Neural cell (in vitro differentiated cells): ENCODE results near the gene RAMP2. TPM values are rescaled to one million over a fixed set of nuclear protein-coding genes. Genes with fewer than 3 reads are reported as not detected.

Source experiments
- H2AFZ ChIP-seq: fragments of 200-600, 300-800 bp; sonication (generic), shearing (Covaris generic); 2 replicates; pipeline ENCODE4 v1.6.0; 2014; ENCODE audit warnings: low read depth, mild to moderate bottlenecking, antibody characterized with exemption, low read length, moderate library complexity
- H3F3A ChIP-seq: fragments of 200-600 bp; shearing (Covaris generic); 2 replicates; pipeline ENCODE4 v1.6.1; 2016; ENCODE audit warnings: mild to moderate bottlenecking, moderate library complexity, mixed read lengths, antibody characterized with exemption, low read length; ENCODE audit not compliant: insufficient read depth, poor library complexity, severe bottlenecking
- H3K27ac ChIP-seq: fragments of 200-600, 300-800 bp; sonication (generic), shearing (Covaris generic); 2 replicates; pipeline ENCODE4 v1.5.1; 2014; ENCODE audit warnings: mild to moderate bottlenecking, low read length, moderate library complexity
- H3K27me3 ChIP-seq: fragments of 300-800, 200-600 bp; sonication (generic), shearing (Covaris generic); 2 replicates; pipeline ENCODE4 v1.6.0; 2014; ENCODE audit warnings: mild to moderate bottlenecking, low read depth, low read length, moderate library complexity; ENCODE audit not compliant: insufficient read depth
- H3K36me3 ChIP-seq: fragments of 300-800, 200-600 bp; sonication (generic), shearing (Covaris generic); 2 replicates; pipeline ENCODE4 v1.5.1; 2014; ENCODE audit warnings: mild to moderate bottlenecking, antibody characterized with exemption, low read length, moderate library complexity; ENCODE audit not compliant: insufficient read depth
- H3K4me2 ChIP-seq: fragments of 300-800, 200-600 bp; sonication (generic), shearing (Covaris generic); 2 replicates; pipeline ENCODE4 v1.6.0; 2014; ENCODE audit warnings: mild to moderate bottlenecking, low read length
- H3K4me3 ChIP-seq: fragments of 300-800, 200-600 bp; sonication (generic), shearing (Covaris generic); 2 replicates; pipeline ENCODE4 v1.5.1; 2014; ENCODE audit warnings: mild to moderate bottlenecking, low read length, moderate library complexity
- H3K79me2 ChIP-seq: fragments of 200-600 bp; shearing (Covaris generic); replicated peaks from 2 replicates; pipeline ENCODE4 v1.6.0; 2014; ENCODE audit warnings: mild to moderate bottlenecking, low read length, moderate library complexity; ENCODE audit not compliant: insufficient read depth
- H3K9ac ChIP-seq: fragments of 300-800, 200-600 bp; sonication (generic), shearing (Covaris generic); 2 replicates; pipeline ENCODE4 v1.6.1; 2016; ENCODE audit warnings: mild to moderate bottlenecking, low read length, mixed read lengths
- H3K9me2 ChIP-seq: fragments of 200-600 bp; shearing (Covaris generic); 2 replicates; pipeline ENCODE4 v1.6.1; 2016; ENCODE audit warnings: mild to moderate bottlenecking, low read length, mixed read lengths; ENCODE audit not compliant: insufficient read depth
- H3K9me3 ChIP-seq: fragments of 200-600, 300-800 bp; sonication (generic), shearing (Covaris generic); 2 replicates; pipeline ENCODE4 v1.6.1; 2016; ENCODE audit warnings: mild to moderate bottlenecking, mixed run types, low read length, moderate library complexity, mixed read lengths
- H4K20me1 ChIP-seq: fragments of 200-600 bp; shearing (Covaris generic); 2 replicates; pipeline ENCODE4 v1.6.1; 2016; ENCODE audit warnings: mild to moderate bottlenecking, mixed run types; ENCODE audit not compliant: insufficient read depth
- EP300 ChIP-seq: fragments of 450-650 bp; conservative IDR thresholded peaks from 2 replicates; pipeline ENCODE4 v1.6.1; 2014; ENCODE audit warnings: antibody characterized with exemption, mild to moderate bottlenecking, moderate library complexity; ENCODE audit not compliant: poor library complexity, severe bottlenecking
- EZH2 ChIP-seq: fragments of 200-600, 300-800 bp; shearing (Covaris generic), sonication (generic); IDR thresholded peaks from 2 replicates; pipeline ENCODE4 v1.6.1; 2014; ENCODE audit warnings: antibody characterized with exemption, low read length, borderline replicate concordance, mild to moderate bottlenecking; ENCODE audit not compliant: insufficient read depth, poor library complexity, severe bottlenecking
- MXI1 ChIP-seq: fragments of 450-650 bp; conservative IDR thresholded peaks from 2 replicates; pipeline ENCODE4 v1.6.1; 2014; ENCODE audit warnings: antibody characterized with exemption, mild to moderate bottlenecking; ENCODE audit not compliant: poor library complexity, severe bottlenecking
- POLR2AphosphoS5 ChIP-seq: IDR thresholded peaks from 2 replicates; pipeline ENCODE4 v1.6.1; 2012
- RAD21 ChIP-seq: fragments of 450-650 bp; conservative IDR thresholded peaks from 2 replicates; pipeline ENCODE4 v1.6.1; 2014; ENCODE audit warnings: antibody characterized with exemption, mild to moderate bottlenecking, moderate library complexity
- SMC3 ChIP-seq: fragments of 450-650 bp; conservative IDR thresholded peaks from 2 replicates; pipeline ENCODE4 v1.6.1; 2014; ENCODE audit warnings: antibody characterized with exemption, mild to moderate bottlenecking, moderate library complexity; ENCODE audit not compliant: poor library complexity
- TAF1 ChIP-seq: IDR thresholded peaks from 2 replicates; pipeline ENCODE4 v1.6.1; 2012; ENCODE audit warnings: low read depth
- polyA plus RNA-seq: library from polyadenylated mRNA; depleted of rRNA; stranded (reverse); fragments of >200 nt; gene quantifications from 2 replicates; pipeline ENCODE4 v1.2.3, GENCODE V29; 2014
- TF ChIP-seq, protein P1 (sequence below): IDR thresholded peaks from 2 replicates; pipeline ENCODE4 v1.6.1; 2012; ENCODE audit warnings: borderline replicate concordance
- TF ChIP-seq, protein P2 (sequence below): fragments of 450-650 bp; IDR thresholded peaks from 2 replicates; pipeline ENCODE4 v1.5.1; 2014; ENCODE audit warnings: antibody characterized with exemption, mild to moderate bottlenecking, moderate library complexity; ENCODE audit not compliant: poor library complexity, severe bottlenecking

The RAMP2 gene
- polyA plus RNA-seq, 1 donor from 2014 or later = 2.1 TPM

GRCh38 chr17:42748908-42749798 lies 11.9 kb upstream of the RAMP2 start:
- Histone ChIP-seq H4K20me1 (no peaks in the 10 kb centered on the region), H3K4me2 (no peak overlapping the region), H3K27ac (no peak overlapping the region), H3K79me2 (no peaks in the 10 kb centered on the region), H3K9ac (no peak overlapping the region), H3K9me2 (no peaks in the 10 kb centered on the region), H3K36me3 (no peaks in the 10 kb centered on the region), H3K27me3 (no peaks in the 10 kb centered on the region), H3K4me3 (no peak overlapping the region), H2AFZ (no peak overlapping the region), H3K9me3 (no peaks in the 10 kb centered on the region), H3F3A (no peaks in the 10 kb centered on the region)
- TF ChIP-seq POLR2AphosphoS5 (no peak), MXI1 (no peak), RAD21 (no peak), TAF1 (no peak), EZH2 (no peak), EP300 (no peak), SMC3 (no peak)
- TF ChIP-seq, protein P1, sequence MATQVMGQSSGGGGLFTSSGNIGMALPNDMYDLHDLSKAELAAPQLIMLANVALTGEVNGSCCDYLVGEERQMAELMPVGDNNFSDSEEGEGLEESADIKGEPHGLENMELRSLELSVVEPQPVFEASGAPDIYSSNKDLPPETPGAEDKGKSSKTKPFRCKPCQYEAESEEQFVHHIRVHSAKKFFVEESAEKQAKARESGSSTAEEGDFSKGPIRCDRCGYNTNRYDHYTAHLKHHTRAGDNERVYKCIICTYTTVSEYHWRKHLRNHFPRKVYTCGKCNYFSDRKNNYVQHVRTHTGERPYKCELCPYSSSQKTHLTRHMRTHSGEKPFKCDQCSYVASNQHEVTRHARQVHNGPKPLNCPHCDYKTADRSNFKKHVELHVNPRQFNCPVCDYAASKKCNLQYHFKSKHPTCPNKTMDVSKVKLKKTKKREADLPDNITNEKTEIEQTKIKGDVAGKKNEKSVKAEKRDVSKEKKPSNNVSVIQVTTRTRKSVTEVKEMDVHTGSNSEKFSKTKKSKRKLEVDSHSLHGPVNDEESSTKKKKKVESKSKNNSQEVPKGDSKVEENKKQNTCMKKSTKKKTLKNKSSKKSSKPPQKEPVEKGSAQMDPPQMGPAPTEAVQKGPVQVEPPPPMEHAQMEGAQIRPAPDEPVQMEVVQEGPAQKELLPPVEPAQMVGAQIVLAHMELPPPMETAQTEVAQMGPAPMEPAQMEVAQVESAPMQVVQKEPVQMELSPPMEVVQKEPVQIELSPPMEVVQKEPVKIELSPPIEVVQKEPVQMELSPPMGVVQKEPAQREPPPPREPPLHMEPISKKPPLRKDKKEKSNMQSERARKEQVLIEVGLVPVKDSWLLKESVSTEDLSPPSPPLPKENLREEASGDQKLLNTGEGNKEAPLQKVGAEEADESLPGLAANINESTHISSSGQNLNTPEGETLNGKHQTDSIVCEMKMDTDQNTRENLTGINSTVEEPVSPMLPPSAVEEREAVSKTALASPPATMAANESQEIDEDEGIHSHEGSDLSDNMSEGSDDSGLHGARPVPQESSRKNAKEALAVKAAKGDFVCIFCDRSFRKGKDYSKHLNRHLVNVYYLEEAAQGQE = no peak
- TF ChIP-seq, protein P2, sequence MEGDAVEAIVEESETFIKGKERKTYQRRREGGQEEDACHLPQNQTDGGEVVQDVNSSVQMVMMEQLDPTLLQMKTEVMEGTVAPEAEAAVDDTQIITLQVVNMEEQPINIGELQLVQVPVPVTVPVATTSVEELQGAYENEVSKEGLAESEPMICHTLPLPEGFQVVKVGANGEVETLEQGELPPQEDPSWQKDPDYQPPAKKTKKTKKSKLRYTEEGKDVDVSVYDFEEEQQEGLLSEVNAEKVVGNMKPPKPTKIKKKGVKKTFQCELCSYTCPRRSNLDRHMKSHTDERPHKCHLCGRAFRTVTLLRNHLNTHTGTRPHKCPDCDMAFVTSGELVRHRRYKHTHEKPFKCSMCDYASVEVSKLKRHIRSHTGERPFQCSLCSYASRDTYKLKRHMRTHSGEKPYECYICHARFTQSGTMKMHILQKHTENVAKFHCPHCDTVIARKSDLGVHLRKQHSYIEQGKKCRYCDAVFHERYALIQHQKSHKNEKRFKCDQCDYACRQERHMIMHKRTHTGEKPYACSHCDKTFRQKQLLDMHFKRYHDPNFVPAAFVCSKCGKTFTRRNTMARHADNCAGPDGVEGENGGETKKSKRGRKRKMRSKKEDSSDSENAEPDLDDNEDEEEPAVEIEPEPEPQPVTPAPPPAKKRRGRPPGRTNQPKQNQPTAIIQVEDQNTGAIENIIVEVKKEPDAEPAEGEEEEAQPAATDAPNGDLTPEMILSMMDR = no peak

- H4K20me1 ChIP-seq = no peaks in the 10 kb centered on the region
- no peak for TF ChIP-seq RAD21
- TF ChIP-seq, protein P1 = no peak
- TF ChIP-seq TAF1 = no peak
- TF ChIP-seq MXI1 = no peak
- TF ChIP-seq EZH2 = no peak
- TF ChIP-seq EP300 = no peak
- TF ChIP-seq, protein P2 = no peak
- no peak for TF ChIP-seq POLR2AphosphoS5
- H3K9me3 ChIP-seq = no peaks in the 10 kb centered on the region
- H3K36me3 ChIP-seq = no peaks in the 10 kb centered on the region
- H3K9ac ChIP-seq = no peak overlapping the region
- H2AFZ ChIP-seq = no peak overlapping the region
- H3F3A ChIP-seq = no peaks in the 10 kb centered on the region
- H3K27ac ChIP-seq = no peak overlapping the region
- no peaks in the 10 kb centered on the region for H3K27me3 ChIP-seq
- no peak overlapping the region for H3K4me2 ChIP-seq
- no peaks in the 10 kb centered on the region for H3K79me2 ChIP-seq
- no peaks in the 10 kb centered on the region for H3K9me2 ChIP-seq
- H3K4me3 ChIP-seq = no peak overlapping the region
Observed at GRCh38 chr17:42750739-42751344, 10.2 kb upstream of the RAMP2 start.
